ENCODE results near the gene KCTD2. TPM values are rescaled to one million over a fixed set of nuclear protein-coding genes. Genes with fewer than 3 reads are reported as not detected.

Gene KCTD2
- total and polyA plus RNA-seq, 9 of the 15 experiments (the other 6 are each of a cell fraction or from before 2014, with no cell fraction given): 1.7 to 32.9 (median 15.8) TPM

DNA sequence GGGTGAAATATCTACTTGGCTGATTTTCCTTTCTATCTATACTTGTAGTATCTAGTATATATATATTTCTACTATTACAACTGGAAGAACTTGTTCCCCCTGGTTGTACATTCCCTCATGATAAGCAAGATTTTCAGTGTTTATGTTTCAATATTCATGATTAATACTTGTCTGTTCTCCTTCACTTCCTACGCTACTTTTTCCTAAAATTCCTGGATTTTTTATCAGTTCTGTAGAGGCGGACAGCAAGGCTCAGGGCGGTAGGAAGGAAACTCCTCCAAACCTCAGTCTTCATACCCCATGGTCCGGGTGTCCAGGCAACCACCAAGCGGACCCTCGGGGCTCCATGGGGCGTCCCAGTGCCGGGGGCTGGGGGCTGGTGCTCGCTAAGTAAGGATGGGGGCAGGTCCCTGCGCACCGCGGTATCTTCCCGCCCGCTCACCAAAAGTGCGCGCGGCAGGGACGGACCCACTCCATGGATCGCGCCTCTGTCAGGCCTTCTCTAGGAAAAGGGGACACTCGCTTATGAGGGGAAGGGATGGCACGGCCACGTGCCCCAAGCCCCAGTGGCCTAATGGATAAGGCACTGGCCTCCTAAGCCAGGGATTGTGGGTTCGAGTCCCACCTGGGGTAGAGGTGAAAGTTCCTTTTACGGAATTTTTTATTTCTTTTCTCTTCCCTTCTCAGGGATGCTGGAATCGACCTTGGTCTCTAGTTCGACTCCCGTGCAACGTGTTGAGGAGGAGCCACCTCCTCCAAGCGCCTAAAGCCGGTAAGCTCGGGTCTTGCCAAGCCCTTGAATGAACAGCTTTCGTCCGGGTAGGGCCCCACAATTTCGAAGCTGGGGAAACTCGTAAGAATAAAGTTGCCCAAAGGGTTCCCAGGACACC is 13.4 kb upstream of the KCTD2 start (continued):
- TF ChIP-seq RBM25 (IDR thresholded peaks at IDR 0.05; ENCODE audit: low read depth, low read length, severe bottlenecking): no peak
- TF ChIP-seq ZNF184 (CRISPR knock-in tag; IDR thresholded peaks at IDR 0.05): no peak
- no peak for TF ChIP-seq SLC30A9 (CRISPR knock-in tag; IDR thresholded peaks at IDR 0.05)
- TF ChIP-seq KLF16 (IDR thresholded peaks at IDR 0.05): no peak
- peak; percentile 13 to 34; a peak in 2 of 4 replicates for TF ChIP-seq RAD21 (CRISPR knock-in tag; conservative IDR thresholded peaks at IDR 0.05 in 1 of 2, IDR thresholded peaks at IDR 0.05 in 1 of 2)
- TF ChIP-seq NFE2 (IDR thresholded peaks at IDR 0.05; ENCODE audit: low read depth): no peak
- TF ChIP-seq REST (IDR thresholded peaks at IDR 0.05; ENCODE audit: borderline replicate concordance): no peak; the same call in 1 of the 2 replicates
- no peak for TF ChIP-seq REST (CRISPR knock-in tag; IDR thresholded peaks at IDR 0.05; ENCODE audit: low read depth)
- no peak for TF ChIP-seq ELF1 (tag; IDR thresholded peaks at IDR 0.05)
- no peak for TF ChIP-seq FOXK1 (CRISPR knock-in tag; IDR thresholded peaks at IDR 0.05; ENCODE audit: borderline replicate concordance)
- no peak for TF ChIP-seq SMARCE1 (IDR thresholded peaks at IDR 0.05)
- 0 out of 2 replicates have a peak, but pooled peaks have one; percentile 12 for TF ChIP-seq GABPA (tag; conservative IDR thresholded peaks at IDR 0.05; ENCODE audit: low read depth)
- no peak for TF ChIP-seq PTTG1 (tag; IDR thresholded peaks at IDR 0.05; ENCODE audit: low read depth)
- peak; percentile 42; the same call in 1 of the 2 replicates for TF ChIP-seq NR2C1 (IDR thresholded peaks at IDR 0.05)
- TF ChIP-seq NR2C1 (tag; IDR thresholded peaks at IDR 0.05): peak; percentile 48; the same call in 1 of the 2 replicates
- TF ChIP-seq SNRNP70 (optimal IDR thresholded peaks at IDR 0.05; ENCODE audit: low read depth, low read length): no peak
- no peak for TF ChIP-seq RHOXF2B (CRISPR knock-in tag; conservative IDR thresholded peaks at IDR 0.05)
- TF ChIP-seq NFATC3 (IDR thresholded peaks at IDR 0.05): no peak
- peak; percentile 55 for TF ChIP-seq NUFIP1 (IDR thresholded peaks at IDR 0.05; ENCODE audit: partially characterized antibody)
- TF ChIP-seq FOXJ3 (CRISPR knock-in tag; IDR thresholded peaks at IDR 0.05): no peak
- no peak for TF ChIP-seq NFE2L1 (tag; IDR thresholded peaks at IDR 0.05; ENCODE audit: borderline replicate concordance, low read depth)
